ENCODE measurements around the gene MRPS12. TPM values are rescaled to one million over a fixed set of nuclear protein-coding genes. Genes with fewer than 3 reads are reported as not detected.

The MRPS12 gene
- total and polyA plus RNA-seq, 2 of the 13 experiments (the other 11 are each of a cell fraction or from before 2014, with no cell fraction given) = 27.5 to 54.8 TPM

- TF ChIP-seq ZNF142 (CRISPR knock-in tag; IDR thresholded peaks at IDR 0.05) (0 out of 2 replicates have a peak, but pooled peaks have one; percentile 12), ZBTB1 (CRISPR knock-in tag; IDR thresholded peaks at IDR 0.05; ENCODE audit: borderline replicate concordance) (no peak), SATB2 (CRISPR knock-in tag; IDR thresholded peaks at IDR 0.05) (no peak), NFE2L1 (CRISPR knock-in tag; IDR thresholded peaks at IDR 0.05; ENCODE audit: borderline replicate concordance) (no peak), ZNF160 (CRISPR knock-in tag; IDR thresholded peaks at IDR 0.05) (no peak), NKX3-1 (CRISPR knock-in tag; IDR thresholded peaks at IDR 0.05) (no peak), HOMEZ (CRISPR knock-in tag; IDR thresholded peaks at IDR 0.05; ENCODE audit: low read depth) (no peak), ZNF850 (CRISPR knock-in tag; conservative IDR thresholded peaks at IDR 0.05) (no peak), ZNF24 (IDR thresholded peaks at IDR 0.05) (no peak), FIP1L1 (IDR thresholded peaks at IDR 0.05; ENCODE audit: borderline replicate concordance, insufficient read depth, low read depth, low read length) (no peak), ZSCAN30 (CRISPR knock-in tag; IDR thresholded peaks at IDR 0.05) (no peak), ZFP90 (CRISPR knock-in tag; IDR thresholded peaks at IDR 0.05; ENCODE audit: borderline replicate concordance) (peak; percentile 47; the same call in 1 of the 2 replicates), ZBTB38 (CRISPR knock-in tag; IDR thresholded peaks at IDR 0.05) (no peak; the same call in 1 of the 2 replicates), SIX1 (CRISPR knock-in tag; IDR thresholded peaks at IDR 0.05; ENCODE audit: borderline replicate concordance) (no peak), STAT5B (CRISPR knock-in tag; IDR thresholded peaks at IDR 0.05) (no peak), SP1 (IDR thresholded peaks at IDR 0.05) (no peak), SP1 (CRISPR knock-in tag; IDR thresholded peaks at IDR 0.05) (peak; percentile 86), FOXO1 (CRISPR knock-in tag; IDR thresholded peaks at IDR 0.05) (peak; percentile 12; the same call in 1 of the 2 replicates), ZSCAN12 (CRISPR knock-in tag; IDR thresholded peaks at IDR 0.05) (no peak), IRF2 (CRISPR knock-in tag; IDR thresholded peaks at IDR 0.05) (0 out of 2 replicates have a peak, but pooled peaks have one; percentile 68), ZNF101 (CRISPR knock-in tag; IDR thresholded peaks at IDR 0.05; ENCODE audit: borderline replicate concordance, low read depth) (no peak), ZNF674 (CRISPR knock-in tag; IDR thresholded peaks at IDR 0.05; ENCODE audit: low read depth) (no peak), ZNF235 (CRISPR knock-in tag; IDR thresholded peaks at IDR 0.05; ENCODE audit: borderline replicate concordance) (no peak), THYN1 (CRISPR knock-in tag; IDR thresholded peaks at IDR 0.05; ENCODE audit: borderline replicate concordance, low read depth) (no peak), SALL2 (CRISPR knock-in tag; IDR thresholded peaks at IDR 0.05) (no peak)
These were observed 592 bp upstream of the MRPS12 start, which contains the start of gene SARS2 (continued) for GRCh38 chr19:38929929-38930775.
